ENCODE data around the gene LIMCH1.

LIMCH1 gene

GRCh38 chr4:41749631-41750039, 211.7 kb downstream of the LIMCH1 start:
- no peak for FAIRE-seq

More at GRCh38 chr4:41749631-41750039, 211.7 kb downstream of the LIMCH1 start:
- no peak for DNase-seq (ENCODE audit: insufficient read length, low spot score)
